Cerebellar cortex (tissue), 1 donor: ENCODE results near the gene RTEL1.

Experiments
- DNase-seq: peaks from one replicate; pipeline ENCODE4 v3.0.0-alpha.2; 2015; ENCODE audit warnings: low spot score

Gene RTEL1

GRCh38 chr20:63690003-63690897 lies 32.1 kb downstream of the RTEL1 start:
- no peak for DNase-seq

GRCh38 chr20:63690898-63691710 lies 33.0 kb downstream of the RTEL1 start:
- no peak for DNase-seq

- no peak for DNase-seq
Observed at GRCh38 chr20:63691711-63692435, 33.8 kb downstream of the RTEL1 start.

GRCh38 chr20:63692436-63693082 lies 34.4 kb downstream of the RTEL1 start:
- peak; percentile 42 for DNase-seq

- no peak for DNase-seq
Observed at GRCh38 chr20:63693083-63693732, 35.1 kb downstream of the RTEL1 start.

GRCh38 chr20:63693733-63694583 lies 35.8 kb downstream of the RTEL1 start:
- no peak for DNase-seq

GRCh38 chr20:63694584-63695423 lies 36.7 kb downstream of the RTEL1 start:
- DNase-seq = no peak

GRCh38 chr20:63695424-63696305 lies 37.6 kb downstream of the RTEL1 start:
- no peak for DNase-seq

- DNase-seq = no peak
Observed at GRCh38 chr20:63696306-63696627, 38.2 kb downstream of the RTEL1 start.

GRCh38 chr20:63696628-63697356 lies 38.7 kb downstream of the RTEL1 start, which contains the start of gene TNFRSF6B:
Gene TNFRSF6B (plus strand): TSS chr20:63696652. CDS start chr20:63696768, 116 bp downstream.
- DNase-seq = no peak

GRCh38 chr20:63697357-63697867 lies 39.3 kb downstream of the RTEL1 start:
- DNase-seq = no peak

- no peak for DNase-seq
Observed at GRCh38 chr20:63697868-63698545, 39.9 kb downstream of the RTEL1 start.

- DNase-seq = no peak
Observed at GRCh38 chr20:63698739-63699465, 40.8 kb downstream of the RTEL1 start.

GRCh38 chr20:63699466-63700198 lies 41.5 kb downstream of the RTEL1 start:
- no peak for DNase-seq
